ENCODE data around the gene ANO6.
"Not testable (repeated sequence)": the region's sequence is repeated elsewhere in the genome, so short reads cannot be mapped to it uniquely, and the experiment has no call there.

Gene ANO6

DNA sequence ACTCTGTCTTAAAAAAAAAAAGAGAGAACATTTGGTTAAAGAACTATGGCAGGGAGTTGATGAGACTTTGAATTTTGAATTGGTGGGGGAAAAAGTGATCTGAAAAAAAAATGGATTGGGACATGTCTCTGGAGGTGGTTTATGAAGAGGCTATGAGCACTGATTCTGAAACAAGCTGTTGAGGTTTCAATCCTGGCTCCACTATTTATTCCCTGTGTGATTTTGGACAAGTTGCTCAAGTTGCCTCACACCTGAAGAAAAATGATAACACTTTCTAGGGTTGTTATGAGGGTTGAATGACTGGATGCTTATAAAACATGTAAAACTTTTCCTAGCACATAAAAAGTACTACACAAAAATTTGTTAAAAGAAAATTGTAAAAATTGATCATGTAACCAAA, 1.8 kb upstream of the ANO6 start:
- DNase-seq, result no peak

DNA sequence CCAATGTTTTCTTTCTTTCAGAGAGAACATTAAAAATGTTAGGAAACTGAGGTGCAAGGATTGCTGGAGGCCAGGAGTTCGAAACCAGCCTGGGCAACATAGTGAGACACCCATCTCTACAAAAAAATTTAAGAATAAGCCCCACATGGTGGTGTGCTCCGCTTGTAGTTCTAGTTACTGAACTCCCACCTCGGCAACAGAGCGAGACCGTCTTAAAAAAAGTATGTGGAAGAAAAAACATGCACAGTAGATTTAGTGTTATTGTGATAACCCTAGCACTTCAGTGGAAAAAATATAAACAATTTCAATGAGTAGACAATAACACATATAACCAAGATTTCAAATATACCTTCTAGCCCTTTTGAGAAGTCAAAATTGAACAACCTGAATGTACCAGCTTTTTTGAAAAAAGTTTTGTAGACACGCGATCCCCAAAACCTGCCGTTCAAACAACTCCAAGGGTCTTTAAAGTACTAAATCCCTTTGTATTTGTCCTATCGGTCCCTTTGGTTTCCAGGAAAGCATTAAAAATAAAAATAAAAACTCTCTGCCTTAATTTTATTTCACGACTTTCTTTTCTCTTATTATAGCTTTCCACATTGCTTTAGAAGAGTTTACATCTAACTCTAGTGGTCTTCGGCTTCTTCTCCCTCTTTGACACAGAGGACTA, 1.0 kb upstream of the ANO6 start:
- no peak for DNase-seq

DNA sequence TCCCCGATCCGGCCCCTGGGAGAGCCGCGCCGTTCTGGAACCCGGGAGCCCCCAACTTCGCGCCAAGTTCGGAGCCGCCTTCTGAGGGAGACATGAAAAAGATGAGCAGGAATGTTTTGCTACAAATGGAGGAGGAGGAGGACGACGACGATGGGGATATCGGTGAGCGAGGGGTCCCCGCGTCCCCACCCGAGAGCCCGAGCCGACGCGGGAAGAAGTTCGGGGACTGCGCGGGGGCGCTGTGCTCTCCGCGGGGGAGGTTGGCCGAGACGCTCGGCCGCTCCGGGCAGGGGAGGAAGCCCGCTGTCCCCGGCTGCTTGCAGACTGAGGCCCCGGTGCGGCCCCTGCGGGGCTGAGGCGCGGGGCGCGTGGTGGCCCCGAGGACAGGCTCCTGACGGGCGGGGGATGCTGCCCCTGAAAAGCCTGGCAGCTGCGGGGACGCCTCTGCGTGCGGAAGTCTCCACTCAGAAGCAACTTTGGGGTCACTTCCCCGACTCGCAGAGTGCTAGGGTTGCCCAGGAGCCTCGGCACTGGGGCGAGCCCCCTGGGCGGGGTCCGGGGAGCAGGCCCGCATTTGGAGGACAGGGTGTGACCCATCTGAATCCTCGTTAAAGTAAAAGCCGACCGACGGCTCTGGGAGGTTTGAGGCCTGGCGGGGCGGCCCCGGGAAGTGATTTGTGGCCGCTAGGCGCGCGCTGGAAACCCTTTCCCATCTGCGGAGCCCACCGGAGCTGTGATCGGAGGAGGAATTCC, 511 bp downstream of the ANO6 start:
- no peak for DNase-seq

DNA sequence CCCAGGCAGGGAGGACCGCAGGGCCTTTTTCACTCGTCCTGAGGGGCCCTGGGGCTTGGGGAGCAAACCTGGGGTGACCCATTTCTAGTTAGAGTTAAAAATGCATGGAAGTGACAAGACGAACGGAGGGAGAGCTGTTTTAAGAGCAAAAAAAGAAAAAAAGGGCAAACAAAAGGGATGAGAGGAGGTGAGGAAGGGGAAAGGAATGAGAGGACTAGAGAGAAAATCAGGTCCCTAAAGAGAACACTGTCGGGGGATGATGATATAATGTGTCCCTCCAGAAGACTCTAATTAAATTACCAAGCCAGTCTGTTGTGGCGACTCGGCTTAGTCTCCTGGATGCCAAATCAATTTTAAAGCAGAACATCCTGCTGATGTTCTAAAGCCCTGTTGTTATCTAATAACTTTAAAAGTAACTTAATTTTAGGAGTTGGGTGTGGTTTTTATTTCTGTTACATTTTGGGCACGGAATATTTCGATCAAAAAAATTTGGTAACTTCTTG, 1.1 kb downstream of the ANO6 start:
- DNase-seq, result no peak

DNA sequence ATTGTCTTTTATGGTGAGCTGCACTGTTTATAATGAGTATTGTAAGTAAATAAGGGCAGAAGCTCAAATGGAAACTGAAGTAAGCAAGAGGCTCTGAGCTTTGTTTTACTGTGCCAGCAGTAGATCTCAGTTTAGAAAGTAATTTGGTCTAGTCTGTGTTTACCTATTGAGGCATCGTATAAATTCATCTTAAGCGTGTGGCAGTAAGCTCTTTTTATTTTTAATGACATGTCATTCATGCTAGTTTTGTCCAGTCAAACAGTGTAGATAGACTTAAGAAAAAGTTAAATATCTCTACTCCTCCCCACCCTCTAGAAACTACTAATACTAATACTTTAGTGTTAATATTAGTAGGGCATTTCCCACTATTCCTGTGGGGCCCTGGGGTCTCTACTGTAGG, 2.0 kb downstream of the ANO6 start:
- DNase-seq, result no peak

DNA sequence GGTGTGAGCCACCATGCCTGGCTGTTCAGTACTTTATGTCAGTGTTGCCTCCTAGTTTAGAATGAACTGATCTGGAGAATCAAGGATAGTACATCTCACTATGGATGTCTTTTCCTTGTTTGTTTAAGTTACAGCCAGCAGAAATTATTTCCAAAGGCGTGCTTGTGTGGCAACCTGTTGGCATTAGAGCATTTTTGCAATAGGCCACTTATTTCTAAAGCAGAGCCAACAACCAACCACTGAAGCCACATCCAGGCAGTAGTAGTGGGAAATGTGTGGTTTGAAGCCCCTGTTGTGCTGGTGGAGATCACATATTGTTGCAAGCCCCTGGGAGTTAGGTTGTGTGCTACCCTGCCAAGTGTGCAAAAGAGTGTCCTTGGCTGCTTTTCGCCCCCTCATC, 3.7 kb downstream of the ANO6 start:
- DNase-seq, result no peak

DNA sequence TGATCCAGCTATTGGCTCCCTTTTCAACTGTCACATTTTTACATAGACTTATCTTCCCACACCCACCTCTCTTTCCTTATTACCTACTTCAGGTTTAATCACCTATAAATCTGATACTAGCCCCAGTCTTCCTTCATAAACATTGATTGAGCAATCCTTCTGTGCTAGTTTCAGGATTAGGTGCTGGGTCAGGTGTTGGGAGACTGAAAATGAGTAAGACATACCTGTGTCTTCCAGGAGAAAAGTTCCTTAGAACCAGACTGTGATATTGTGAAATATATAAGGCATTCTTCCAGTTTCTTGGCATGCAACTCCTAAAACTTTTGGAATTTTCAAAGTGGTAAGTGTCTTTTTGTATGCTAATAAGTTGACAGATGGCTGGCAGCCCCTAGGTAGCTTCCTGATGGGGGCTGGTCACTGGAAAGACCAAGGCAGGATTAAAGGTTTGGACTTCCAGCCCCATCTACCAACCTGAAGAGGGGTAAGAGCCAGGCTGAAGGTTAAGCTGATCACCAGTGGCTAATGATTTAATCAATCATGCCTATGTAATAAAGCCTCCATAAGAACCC, 4.6 kb downstream of the ANO6 start:
- DNase-seq, result no peak

DNA sequence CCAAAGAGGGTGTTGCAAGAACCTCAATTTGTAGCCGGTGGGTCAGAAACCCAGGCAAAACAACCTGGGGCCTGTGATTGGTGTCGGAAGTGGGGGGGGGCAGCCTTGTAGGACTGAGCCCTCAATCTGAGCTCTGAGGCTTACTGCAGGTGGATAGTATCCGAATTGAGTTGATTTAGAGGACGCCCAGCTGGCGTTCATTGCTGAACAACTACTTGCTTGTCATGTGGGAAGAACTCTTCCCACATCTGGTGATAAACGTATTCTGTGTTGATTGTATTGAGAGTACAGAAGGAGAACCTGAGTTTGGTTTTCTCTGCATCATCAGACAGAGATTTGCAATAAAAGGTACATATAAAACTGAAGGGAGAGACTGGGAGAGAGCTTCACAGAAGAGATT, 5.1 kb downstream of the ANO6 start:
- DNase-seq, result no peak

DNA sequence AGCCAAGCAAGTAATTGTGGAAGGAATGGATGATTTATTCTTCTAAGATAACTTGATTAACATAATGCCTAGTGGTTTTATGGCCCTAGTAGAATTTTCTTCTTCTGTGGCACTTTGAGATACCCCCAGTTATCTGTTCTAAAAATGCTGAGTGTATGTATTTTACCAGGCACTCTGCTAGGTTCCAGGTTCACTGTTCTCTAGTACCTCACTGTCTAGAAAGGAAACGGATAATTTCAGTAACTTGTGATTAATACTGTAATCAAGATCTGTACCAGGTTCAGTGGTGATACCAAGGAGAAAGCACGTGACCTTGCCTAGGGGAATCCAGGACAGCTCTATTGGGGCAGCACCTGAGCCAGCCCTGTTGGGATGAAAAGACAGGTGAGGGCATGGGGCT, 8.0 kb downstream of the ANO6 start:
- DNase-seq, result no peak

DNA sequence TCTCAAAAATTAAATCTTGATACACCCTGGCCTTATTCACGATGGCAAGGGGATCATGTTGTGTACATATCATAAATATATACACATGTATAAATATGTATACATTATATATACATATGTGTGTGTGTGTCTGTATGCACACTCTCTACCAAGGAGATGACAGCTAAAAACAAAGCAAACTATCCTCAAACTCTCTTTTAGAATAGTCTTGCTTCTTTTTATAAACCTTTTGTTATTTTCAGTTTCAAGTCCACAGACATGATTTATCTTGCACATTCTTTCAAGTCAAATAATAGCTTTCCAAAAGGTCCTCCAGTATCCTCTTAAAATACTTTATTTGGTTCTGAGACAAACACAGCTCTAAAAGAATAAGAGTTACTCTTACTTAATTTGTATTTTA, 8.4 kb downstream of the ANO6 start:
- DNase-seq, result no peak

DNA sequence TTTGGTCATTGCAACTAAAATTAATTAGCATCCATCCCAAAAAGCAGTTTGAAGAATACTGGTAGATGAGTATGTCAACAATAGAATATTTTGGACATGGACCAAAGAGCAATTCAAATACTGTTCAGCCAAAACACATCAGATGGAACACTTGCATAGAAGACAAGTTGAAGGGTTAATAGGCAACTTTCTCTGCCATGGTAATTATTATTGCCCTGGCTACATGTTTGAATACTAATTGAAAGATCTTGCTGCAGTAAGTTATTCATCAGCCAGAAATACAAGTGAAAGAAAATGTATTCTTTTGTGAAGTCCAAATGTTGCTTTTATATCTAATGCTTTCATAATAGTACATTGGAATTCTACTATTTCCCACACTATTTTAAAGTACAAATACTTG, 10.1 kb downstream of the ANO6 start:
- no peak for DNase-seq

DNA sequence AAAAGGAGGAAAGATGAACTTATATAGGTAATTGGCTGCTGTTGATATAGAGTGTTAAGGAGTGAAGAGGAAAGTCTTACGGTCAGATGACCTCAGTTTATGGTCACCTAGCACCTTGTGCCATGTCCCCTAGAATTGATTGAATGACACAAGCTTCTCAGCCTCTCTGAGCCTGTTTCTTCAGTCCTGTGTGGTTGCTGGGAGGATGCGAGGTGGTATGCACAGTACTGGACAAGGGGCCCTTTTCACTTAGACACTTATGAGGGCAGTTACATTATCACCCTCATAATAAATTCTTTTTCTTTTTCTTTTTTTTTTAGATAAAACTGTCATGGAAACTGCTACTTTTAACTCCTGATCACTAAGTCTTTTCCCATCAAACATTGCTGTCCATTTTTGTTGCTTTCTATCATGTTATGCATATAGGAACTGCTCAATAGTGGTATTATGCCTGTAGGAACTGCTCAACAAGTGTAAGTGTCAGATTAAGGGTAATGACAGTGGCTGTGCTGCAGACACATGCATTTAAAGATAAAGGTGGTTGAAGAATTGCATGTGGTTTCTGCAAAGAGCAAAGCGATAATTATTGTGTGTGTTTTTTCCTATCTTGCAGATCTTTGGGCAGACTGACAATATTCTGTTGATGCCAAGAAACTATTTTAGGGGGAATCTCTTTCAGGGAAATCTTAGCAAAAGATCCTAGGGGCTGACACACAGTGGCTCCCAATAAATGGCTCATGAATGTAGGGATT, 11.6 kb downstream of the ANO6 start:
- no peak for DNase-seq

DNA sequence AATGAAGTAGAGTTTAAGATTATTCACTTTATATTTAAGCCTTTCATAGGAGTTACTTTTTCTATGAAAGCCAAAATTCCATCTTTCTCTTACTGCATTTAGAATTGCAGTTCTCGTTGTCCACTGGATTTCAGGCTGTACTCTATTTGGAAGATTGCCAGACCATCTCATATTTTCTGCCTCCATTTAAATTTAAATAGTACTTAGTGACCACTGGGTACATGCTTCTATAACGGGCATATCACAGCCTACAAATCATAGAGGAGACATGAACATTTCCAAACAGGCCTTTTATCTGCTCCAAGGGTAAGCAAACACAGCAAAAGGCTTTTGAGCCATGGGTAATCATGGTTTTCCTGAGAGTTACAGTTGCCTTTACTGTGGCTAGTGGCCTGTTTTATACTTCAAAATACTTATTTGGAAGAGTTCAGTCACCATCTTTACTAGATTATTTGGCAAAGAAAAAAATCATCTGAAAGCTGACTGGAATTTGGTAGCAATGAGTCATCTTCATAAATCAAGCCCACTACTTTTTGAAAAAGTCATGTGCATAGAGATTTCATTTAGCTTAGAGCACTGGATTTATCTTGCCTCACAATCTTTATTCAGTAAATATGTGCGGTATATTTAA, 15.7 kb downstream of the ANO6 start:
- DNase-seq, result peak; percentile 40

DNA sequence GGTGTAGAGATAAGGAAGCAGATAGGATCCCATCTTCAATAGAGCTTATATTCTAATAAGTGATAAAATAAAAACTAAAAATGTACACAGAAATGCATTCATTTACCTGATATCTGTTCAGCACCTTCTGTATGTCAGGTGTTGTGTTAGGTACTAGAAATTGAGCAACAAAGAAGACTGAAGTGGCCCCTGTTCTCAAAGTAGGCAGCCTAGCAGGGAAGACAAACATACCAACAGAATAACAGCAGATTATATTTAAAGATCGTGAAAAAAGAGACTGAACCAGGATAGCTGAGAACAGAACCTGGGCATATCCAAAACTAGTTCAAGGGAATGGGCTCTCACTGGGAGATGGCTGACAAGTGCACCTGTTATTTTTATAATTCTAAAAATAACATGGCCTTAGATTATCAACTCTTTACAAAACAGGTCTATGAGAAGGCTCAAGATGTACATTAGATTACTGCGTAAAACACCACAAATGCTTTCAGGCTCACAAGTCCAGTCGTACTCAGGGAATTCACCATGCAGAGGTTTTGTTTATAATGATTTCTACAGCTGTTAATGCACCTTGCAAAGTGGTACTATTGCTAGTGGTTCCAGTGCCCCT, 16.4 kb downstream of the ANO6 start:
- no peak for DNase-seq

DNA sequence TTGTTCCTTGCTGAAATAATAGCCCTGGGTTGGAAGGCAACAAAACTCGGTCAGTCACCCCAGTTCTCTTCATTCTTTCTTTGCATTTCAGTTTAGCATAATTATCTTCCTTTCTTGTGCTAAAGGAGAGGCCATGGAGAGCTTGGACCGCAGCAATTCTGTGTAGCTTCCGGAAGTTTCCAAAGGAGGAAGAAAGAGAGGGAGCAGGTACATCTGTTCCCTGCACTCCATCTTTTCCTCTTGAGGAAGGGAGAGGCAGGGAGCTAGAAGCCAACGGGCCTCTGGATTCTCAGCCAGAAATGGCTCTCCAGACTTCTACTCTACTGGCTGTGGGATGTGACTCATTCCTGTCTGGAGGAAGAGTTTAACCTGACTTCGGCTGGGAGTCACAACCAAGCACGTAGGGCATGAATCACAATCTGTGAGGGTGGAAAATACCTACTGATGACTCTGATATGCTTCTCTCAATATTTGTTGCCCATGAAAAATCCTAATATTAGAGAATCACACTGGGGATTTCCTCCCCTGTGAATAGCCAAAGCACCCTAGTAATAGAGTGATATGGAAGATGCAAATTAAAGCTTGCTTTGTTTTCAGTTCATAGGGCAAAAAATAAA, 17.0 kb downstream of the ANO6 start:
- DNase-seq, result peak; percentile 46

DNA sequence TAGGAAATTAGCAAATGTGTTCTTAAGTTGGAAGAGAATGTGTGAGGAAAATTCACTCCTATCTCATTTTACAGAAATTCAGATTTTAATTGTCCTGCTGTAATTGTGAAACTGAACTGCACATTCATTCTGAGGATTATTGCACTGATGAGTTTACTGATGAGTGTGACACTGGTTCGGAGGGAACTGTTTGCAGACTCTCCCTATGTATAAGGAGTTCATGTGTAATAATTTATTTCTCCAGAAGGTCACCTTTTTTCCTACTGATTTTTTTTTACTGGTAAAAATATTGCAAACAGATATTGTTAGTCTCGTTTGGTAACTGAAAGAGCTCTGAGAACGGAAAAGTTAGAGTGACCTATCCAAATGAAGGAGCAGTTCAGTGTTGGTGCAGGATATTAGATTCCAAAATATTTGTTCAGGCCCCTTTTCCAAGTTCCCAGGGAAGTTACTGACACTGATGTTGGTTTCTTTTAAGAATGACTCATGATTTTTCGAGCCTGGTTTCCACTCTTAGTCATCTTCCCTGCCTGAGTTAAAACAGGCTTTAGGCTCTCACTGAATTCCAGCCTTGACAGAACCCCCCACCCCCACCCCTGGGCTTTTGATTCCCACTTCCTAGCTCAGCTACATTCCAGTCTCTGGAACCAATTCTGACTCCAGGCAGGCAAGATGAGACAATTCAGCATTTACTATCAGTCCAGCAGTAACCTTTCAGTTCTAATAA, 18.4 kb downstream of the ANO6 start:
- DNase-seq, result peak; percentile 53

DNA sequence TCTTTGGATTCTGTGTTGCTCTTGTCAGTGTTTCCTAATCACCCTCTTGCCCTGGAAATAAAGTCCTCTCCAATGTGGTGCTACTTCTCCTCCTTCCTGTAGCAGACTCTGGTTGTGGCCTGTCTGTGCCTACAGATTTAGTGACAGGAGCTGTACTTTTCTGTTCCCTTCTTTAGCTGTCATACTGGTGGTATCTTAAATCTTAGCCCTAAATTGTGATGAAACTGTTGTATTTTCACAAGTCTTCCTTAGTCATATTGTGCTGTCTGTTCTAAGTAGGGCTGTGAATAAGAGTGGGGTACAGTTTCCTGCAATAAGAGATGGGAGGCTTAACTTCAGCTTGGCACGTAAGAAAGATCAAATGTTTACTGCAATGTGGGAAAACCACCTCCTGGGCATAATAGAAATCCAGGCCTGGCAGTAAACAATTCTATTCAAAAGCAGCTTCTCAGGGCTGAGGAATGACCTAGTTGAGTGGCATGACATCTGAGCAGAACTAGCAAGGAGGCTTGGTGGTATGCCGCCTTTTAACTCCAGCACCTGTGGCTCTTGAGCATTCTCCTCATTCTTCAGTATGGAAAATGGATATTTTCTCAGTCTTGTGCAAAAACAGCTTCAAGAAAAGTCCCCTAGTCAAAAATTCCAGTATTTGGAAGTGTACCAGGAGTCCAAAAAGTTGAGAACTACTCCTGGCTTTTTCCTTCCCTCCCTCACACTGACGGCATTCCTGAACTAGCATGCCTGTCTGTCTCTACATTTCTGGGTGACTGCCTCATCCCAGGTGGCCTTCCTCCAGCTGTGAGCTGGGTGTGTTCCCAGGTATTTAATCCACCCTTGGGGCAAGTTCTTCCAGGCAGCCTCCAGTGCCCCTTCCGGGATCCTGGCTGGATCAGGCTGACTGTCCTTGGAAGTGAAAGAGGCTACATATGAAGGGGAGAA, 19.5 kb downstream of the ANO6 start:
- DNase-seq, result no peak

DNA sequence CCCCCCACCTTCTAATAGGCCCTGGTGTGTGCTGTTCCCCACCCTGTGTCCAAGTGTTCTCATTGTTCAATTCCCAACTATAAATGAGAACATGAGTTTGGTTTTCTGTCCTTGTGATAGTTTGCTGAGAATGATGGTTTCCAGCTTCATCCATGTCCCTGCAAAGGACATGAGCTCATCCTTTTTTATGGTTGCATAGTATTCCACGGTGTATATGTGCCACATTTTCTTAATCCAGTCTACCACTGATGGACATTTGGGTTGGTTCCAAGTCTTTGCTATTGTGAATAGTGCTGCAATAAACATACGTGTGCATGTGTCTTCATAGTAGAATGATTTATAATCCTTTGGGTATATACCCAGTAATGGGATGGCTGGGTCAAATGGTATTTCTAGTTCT, 20.5 kb downstream of the ANO6 start:
- not testable (repeated sequence) for DNase-seq

DNA sequence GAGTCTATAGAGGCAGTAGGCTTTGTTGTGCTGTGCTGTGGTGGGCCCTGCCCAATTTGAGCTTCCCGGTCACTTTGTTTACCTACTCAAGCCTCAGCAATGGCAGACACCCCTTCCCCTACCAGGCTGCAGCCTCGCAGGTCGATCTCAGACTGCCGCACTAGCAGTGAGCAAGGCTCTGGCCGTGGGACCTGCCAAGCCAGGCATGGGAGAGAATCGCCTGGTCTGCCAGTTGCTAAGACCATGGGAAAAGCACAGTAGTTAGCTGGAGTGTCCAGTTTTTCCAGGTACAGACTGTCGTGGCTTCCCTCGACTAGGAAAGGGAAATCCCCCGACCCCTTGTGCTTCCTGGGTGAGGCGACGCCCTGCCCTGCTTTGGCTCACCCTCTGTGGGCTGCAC, 26.3 kb downstream of the ANO6 start:
- no peak for DNase-seq

DNA sequence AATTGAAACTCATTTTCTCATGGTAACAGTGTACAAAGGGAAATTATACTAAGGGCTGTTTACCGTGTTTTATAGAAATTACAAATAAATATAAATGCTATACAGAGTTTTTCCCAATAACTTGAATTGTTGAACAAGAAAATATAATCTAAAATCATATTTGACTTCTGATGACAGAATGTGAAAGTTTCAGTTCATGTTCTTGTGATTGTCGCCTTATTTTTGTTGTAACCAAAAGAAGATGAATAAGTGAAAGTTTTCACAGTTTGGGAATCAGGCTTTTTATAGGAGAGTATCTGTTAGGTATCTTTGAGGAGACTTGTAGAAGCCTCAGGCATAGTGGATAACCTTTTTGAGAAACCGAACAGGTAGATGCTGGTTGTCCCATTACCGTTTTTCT, 28.1 kb downstream of the ANO6 start:
- no peak for DNase-seq
